GM23248 (cell line): ENCODE data around the gene NEB.

Source experiments
- EZH2 ChIP-seq: fragments of 200-600 bp; sonication (generic); IDR thresholded peaks from 2 replicates; pipeline ENCODE4 v1.6.1; 2018; ENCODE audit warnings: antibody characterized with exemption, mild to moderate bottlenecking; ENCODE audit not compliant: insufficient read depth, poor library complexity, severe bottlenecking
- EZH2phosphoT487 ChIP-seq: fragments of 200-600 bp; sonication (generic); IDR thresholded peaks from 2 replicates; pipeline ENCODE4 v1.6.1; 2018; ENCODE audit warnings: antibody characterized with exemption, moderate library complexity, mild to moderate bottlenecking, low read depth; ENCODE audit not compliant: insufficient read depth

DNA sequence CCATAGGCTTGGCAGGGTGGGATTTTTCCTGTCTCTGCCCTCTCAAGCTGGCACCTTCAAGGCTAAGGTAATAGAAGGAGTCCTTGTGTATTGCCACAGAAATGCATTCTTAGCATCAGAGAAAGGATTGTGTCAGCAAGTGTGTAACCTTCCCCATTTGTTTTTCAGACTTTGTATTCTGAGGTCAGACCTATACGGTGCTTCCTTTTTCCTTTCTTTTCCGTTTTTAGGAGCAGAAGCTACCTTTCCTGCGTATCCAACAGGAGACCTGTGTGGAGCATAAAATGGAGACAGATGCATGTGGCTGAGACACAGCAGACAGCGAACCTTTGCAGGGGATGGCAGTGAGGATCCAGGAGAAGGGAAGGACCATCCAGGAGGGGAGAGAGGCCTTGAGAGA is 47.4 kb upstream of the NEB start:
- TF ChIP-seq EZH2 (no peak), EZH2phosphoT487 (no peak)
